Measurements from ENCODE around the gene CIT.

The CIT gene

DNA sequence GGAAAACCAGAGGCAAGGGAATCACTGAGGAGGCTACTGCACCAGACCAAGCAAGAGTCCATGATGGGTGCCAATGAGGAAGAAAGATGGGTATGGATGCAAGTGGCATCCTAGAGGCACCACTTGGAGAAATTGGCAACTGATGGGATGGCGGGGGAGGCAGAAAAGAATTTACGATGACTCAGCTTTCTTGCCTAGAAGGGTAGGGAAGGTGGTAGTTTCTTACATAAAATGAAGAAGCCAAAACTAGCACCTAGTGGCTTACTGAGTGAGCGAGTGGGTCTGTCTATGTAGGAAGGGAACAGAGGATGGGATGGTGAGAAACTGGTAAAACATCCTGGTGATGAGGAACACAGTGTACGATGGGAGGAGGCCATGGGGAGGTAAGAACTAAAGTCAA is 80.8 kb downstream of the CIT start:
- DNase-seq = no peak

DNA sequence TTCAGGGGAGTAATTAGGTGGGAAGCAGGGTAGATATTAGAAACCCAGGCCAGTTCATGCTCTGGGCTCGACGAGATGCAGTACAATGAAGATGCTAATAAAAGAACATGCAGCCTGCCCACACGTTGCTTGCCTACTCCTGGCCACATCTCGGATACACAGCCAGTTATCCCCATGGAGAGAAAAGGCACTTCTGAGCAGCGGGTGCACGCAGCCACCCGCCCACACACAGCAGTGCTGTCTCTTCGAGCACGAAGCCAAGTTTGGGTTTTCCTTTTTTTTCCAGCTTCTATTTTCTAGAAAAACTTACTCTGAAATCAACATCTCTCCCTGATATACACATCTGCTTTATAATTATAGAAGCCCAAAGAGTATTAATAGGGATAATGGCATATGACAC is 85.7 kb downstream of the CIT start:
- DNase-seq = no peak

DNA sequence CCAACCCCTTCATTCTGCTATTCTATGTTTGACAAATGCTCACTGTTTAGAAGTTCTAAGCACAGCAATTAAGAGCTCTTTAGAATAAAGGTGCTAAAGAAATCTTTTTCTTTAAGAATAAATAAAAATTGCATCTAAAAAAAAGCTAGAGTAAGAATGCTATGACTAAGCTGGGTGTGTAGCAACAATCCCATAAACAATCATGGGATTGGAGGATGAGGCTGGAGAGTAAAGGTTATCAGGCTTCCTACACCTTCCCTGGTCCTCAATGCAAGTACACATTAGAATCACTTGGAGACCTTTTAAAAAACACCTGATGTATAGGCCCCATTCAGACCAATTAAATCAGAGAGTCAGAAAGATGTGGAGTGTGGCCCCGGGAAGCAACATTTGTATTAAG is 88.3 kb downstream of the CIT start:
- DNase-seq = no peak

DNA sequence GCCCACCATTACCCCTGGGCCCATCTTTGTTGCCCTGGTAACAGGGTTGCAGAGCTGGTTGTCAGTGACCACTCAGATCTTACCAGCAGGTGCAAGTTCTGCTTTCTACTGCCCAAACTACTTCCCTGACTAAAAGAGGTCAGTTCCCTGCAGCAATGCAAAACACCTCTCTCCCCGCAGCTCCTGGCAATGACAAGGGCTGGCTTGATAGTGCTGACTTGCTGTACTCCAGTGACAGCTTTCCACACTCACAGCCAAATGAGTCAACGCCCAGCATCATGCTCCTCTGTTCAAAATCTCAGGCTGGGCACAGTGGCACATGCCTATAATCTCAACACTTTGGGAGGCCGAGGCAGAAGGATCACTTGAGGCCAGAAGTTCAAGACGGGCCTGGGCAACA is 90.6 kb downstream of the CIT start:
- no peak for DNase-seq

DNA sequence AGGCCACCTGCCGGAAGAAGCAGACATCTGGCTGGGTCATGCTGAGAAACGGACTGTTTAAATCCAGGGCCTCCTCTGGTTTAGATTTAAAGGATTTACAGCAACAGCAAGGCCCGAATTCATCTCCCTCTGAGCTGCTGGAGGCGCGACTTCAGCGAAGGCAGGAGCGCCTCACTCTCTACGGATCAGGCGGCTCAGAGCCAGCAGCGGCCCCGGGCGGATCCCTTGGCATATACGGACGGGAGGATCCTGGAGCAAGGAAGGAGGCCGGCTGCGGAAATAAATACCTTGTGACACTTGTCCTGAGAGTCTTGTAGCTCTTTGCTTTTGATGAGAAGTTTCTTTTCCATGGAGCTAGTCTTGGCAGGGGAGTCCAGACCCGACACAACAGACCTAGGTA is 92.4 kb downstream of the CIT start:
- DNase-seq = no peak

DNA sequence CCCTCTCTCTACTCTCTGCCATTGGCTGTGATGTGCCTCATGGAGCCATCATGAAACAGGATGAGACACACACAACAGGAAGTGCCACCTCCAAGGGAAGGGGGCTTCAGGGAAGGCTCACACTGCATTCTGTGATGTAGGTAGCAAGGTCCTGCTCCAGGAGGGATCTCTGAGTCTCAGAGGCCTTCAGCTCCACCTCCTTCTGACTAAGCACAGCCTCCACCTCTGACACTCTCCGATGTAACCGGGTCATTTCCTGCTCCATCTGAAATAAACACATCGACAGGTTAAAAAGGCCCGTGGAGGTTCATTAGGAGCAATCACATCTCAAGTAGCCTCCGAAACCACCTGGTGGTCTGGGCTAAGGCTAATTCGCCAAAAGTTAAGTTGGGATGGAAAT is 93.3 kb downstream of the CIT start:
- no peak for DNase-seq

DNA sequence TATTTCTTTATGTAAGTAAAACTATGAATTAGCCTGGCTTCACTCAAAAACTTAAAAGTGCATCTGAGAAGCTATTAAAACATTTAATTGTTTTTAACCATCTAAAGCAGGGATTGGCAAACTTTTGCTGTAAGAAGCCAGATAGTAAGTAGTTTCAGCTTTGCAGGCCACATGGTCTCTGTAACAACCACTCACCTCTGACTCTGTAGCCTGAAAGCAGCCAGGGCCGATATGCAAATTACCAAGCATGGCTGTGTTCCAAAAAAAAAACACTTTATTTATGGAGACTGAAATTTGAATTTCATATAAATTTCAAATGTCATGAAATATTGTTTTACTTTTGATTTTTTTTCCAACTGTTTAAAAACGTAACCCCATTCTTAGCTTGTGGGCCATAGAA is 95.3 kb downstream of the CIT start:
- DNase-seq = no peak

DNA sequence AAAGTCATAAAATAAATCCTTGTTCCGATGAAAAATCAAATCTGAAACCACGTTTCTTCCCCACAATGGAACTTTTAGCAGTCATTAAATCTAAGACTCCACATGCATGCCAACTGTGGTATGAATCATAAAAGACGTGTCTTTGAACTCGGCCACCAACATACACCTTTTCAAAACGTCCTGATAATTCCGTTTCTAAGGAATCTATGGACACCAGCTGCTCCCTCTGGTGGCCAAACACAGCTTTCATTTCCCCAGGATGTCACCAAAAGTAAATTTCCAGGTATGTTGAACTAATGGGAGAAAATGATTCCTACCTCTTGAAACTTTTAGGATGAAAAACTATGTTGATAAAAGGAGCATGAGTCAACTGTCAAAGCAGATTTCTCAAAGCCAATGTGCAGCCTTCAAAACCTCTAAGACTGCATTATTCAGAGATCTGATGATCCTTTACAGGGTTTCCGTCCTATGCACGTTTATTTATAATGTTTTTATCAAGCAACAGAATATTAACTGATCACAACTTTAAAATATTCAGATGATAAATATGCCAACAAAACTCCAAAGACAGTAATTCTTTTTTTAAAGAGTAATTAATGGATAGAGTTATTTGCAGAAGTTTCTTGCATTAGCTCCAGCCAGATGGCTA is 96.2 kb downstream of the CIT start:
- DNase-seq = no peak

DNA sequence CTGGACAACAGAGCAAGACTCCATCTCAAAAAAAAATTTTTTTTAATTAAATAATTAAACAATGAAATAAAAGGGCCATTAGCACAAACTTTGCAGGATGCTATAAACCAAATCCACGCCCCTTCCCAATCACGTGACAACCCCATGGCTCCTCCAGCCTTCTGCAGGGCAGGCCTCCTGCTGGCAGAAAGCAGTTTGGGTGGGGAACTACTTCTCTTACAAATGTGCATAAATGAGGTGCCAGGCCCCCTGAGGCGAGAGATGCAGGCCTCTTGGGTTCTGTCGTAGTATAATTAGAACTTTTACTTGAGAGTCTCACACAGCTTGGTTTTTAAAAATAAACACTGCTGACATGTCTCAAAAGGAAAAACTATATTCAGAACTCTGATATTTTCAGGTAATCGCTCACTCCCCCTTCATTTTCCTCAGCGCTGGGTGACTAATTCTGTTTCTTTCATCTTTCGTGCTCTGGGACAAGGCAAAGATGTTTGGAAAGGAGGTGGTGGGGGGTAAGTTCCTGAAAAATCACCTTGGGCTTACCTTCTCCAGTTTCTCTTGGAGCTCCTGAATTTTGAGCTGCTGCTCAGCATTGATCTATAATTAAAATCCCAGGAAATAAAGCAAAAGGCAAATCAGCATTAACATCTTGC is 101.7 kb downstream of the CIT start:
- DNase-seq = no peak

DNA sequence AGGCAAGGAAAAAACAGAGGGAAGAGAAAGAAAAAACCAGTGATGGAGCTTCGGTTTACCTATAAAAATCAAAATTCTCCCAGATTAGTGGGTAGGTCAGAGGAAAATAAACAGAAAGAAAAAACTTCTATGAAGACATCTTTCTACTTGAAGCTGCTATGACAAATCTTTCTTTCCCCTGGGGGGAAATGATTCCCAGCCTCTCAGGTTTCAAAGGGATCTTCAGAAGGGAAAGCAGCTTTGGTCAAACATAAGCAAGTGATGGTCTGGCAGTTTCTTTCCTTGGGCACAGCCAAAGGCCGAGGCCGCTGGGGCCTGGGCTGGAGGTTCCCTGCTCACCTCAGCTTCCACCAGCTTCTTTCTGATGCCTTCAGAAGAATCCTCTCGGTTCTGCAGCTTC is 104.7 kb downstream of the CIT start:
- no peak for DNase-seq

DNA sequence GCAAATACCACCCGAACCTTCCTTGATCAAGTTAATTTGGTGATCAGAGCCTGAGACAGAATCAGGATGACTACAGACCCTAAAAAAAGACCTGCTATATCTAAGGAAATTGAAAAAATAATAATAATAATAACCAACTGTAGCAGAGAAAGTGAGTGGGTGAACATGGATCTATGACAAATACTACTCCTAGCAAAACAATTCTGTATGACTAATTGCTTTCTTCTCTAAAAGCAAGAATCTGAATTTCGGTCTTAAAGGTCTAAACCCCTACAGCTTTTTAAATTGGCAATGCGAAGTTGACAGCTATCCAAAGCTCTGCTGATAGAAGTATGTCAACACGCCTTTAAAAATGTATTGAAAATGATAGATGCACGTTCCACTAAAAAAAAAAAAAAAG is 107.0 kb downstream of the CIT start:
- no peak for DNase-seq

DNA sequence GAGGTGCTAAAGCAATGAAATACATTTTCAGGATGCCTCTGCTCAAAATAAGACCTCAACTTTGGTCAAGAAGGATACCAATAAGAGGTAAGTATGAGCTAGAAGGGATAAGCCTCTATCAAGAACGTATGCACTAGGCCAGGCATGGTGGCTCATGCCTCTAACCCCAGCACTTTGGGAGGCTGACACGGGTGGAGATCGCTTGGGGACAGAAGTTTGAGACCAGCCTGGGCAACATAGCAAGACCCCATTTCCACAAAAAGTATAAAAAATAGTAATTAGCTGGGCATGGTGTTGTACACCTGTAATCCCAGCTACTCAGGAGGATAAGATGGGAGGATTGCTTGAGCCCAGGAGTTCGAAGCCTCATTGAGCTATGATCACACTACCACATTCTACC is 114.5 kb downstream of the CIT start:
- no peak for DNase-seq

DNA sequence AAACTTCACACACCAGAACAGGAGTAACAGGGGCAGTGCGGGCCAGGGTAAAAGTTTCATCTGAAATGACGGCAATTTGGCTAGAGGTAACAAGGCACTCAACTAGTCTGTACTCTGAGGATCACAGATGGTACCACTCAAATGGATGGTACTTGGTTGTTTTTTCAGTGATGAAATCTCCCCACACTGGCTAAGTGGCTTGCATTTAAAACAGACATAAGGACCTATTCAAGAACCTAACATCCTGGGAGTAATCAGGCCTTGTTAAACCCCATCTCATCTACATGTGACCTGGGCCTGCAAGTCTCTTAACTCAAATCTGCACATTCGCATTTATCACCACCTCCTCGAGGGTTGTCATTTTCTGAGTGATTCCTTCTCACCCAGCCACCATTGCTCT is 118.4 kb downstream of the CIT start:
- DNase-seq = no peak

DNA sequence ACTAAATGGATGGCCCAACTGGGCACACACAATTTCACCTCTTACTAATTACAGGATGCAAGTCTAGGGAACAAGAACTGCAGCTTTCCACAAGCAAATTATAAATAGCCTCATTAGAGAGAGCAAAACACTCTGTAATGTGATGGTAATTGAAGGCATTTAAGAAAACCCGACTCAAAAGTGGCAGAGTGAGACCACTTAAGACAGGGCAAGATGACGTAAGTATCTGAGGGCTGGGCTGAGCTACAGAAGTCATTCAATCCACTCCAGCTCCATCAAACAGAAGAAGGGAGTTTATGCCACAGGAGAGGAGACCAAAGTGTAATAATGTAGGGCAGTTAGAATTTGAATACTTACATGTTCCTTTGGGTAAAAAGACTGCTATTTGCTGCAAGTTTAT is 118.9 kb downstream of the CIT start:
- DNase-seq = no peak

DNA sequence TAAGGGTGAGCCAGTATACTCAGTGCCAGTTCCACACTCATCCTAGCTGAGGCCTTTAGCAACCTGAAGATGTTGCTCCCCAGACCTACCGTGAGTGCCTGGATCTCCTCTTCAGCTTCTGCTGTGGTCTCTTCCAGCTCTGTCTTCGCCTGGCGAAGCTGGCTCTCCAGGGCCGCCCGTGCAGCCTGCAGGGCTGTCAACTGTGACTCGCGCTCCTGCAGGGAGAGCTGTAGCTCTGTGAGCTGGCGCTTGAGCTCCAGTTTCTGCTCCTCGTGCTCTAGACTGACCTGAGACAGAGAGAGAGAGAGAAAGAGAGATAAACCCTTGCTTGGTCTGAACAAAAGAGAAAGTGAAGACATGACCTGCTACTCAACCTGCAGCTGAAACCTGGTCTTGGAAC is 125.2 kb downstream of the CIT start:
- DNase-seq = no peak

DNA sequence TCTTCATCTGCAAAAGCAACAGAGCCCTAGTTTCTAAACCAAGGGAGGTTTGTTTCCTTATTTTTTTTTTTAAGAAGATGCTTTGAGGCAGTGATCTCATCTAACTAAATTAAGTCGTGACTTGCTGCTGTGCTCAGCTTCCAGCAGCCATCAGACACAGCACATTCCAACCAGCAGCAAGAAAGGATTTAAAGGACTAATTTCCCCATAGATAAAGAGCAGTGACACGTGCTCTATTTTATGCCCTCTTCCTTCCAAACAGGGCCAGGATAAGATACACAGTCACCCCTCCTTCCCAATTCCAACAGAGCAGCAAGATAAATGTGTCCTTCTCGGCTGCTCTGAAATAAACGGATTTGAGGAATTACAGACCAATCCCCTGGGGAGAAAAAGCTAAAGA is 127.5 kb downstream of the CIT start:
- no peak for DNase-seq

DNA sequence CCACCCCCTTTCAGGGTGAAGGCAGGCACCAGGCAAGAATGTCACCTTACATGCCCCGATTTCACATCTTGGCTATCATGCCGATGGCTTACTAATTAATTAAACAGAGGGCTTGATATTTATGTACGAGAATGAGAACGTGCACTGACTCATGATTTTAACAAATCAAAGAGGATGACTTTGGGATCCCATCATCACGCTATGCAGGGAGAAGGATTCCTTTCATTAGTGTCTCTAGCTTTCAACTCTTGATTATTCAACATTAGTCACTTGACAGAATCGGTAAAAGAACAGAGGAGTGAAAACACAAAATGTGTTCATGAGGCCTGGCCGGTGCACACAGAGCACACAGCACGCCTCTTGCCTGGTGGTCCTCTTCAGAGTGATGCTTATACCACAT is 128.6 kb downstream of the CIT start:
- DNase-seq = no peak

DNA sequence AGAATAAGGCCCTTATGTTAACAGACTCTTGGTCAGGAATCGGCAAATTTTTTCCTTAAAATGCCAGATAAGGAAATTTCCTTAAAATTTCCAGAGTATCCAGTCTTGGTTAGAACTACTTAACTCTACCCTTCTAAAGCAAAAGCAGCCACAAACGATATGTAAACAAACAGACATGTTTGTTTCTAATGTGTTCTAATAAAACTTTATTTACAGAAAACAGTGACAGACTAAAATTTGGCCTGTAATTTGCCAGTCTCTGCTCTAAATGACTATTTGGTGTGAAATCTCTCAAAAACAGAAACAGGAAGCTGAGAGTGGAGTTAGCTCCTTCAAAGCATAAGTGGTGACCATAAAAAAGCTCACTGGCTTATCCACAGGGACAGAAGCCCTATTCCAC is 131.0 kb downstream of the CIT start:
- no peak for DNase-seq

DNA sequence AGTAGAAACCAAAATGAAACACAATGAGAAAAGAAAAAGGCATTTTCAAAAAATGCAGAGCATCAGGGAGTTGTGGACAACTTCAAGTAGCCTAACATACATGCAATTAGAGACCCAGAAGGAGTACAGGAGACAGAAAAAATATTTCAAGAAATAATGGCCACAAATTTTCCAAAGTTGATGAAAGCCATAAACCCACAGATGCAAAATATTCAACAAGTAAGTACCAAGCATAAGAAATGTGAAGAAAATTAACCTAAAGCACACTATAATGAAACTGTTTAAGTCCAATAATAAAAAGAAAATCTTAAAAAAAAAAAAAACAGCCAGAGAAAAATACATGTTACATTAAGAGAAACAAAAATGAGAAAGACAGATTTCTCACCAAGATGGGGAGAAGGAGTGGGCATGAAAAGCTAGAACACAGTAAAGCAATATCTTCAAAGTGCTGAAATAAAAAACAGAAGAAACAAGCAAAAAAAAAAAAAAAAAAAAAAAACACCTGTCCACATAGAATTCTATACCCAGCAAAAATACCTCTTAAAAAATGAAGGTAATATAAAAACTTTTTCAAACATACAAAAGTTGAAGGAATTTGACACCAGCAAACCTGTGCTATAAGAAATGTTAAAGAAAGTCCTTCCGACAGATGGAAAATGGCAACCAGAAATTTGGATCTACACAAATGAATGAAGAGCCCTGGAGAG is 132.1 kb downstream of the CIT start:
- no peak for DNase-seq

DNA sequence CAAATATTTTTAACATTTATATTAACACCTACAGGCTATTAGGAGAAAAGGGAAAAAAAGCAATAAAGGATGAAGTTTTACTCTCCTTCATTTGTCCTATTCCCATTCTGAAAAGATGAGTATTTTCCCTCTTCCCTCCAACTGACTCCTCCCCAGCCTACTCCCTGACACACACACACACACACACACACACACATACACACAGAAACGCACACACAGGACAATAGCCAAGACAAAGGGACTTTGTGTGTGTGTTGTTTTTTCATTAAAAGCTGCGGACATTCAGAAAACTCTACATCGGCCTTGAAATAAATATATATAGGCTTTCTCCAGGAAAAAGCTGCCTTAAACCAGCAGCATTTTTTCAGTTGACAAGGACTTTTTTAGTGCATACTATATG is 134.4 kb downstream of the CIT start:
- no peak for DNase-seq

DNA sequence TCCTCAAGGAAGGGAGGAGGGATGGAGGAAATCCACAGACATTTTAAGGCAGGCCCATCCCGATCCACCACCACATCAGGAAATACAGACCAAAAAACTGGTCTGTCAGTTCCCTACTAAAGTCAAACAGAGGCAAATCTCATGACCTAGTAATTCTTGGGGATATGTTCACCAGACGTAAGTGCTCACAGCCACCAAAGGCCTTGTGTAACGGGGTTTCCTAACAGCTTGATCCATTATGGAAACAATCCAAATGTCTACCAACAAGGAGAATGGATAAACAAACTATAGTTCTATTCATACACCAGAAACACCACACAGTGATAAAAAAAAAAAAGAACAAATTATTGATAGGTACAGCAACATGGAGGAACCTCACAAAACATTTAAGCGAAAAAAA is 136.3 kb downstream of the CIT start:
- no peak for DNase-seq

DNA sequence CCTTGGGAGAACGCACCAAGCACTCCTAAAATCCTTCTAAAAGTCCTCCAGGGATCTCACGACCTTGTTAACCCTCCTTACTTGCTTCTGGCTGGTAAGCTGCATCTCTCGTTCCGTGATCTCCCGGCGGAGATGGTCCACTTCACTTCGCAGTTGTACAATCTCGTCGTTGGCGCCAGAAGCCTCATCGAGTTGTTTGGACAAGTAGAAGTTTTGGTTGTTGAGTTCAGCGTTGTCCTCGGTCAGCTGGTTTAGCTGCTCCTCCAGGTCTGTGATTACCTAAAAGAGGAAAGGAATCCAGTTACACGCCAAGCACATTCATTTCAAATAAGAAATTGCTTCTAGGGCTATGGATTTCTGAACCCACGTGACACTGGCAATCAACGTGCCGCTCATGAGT is 142.0 kb downstream of the CIT start:
- no peak for DNase-seq

DNA sequence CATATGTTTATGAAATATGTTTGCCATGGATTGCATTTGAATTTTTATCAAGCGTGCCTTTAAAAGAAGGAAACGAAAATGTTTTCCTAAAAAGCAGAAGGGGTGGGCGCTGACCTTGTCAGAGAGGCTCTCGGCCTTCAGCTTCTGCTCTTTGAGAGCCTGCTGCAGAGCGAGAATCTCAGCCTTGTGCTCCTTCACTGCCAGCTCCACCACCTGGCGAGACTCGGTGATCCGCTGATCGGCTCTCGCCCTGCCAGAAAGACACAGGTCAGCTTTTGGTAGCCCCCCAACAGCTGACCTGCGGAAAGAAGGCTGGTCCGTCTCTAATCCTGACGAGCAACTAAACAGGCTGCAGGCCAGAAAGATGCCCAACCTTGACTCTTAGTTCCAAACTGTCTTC is 146.7 kb downstream of the CIT start:
- no peak for DNase-seq

DNA sequence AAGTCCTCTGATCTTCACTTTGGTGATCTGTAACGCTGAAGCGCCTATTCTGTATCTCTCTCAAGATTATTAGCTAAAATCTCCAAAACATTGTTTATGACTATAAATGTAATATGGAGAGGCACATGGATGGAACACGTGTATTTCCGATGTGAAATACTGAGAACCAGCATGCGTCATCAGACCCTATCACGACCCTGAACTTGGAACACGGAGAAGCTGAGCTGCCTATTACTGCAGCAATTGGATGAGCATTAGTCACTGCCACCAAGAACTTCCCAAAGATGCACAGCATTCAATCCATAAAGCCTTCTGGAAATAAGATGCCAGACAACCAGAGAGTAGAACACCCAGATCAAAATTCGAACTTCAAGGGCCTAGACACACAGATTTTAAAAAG is 147.2 kb downstream of the CIT start:
- no peak for DNase-seq

DNA sequence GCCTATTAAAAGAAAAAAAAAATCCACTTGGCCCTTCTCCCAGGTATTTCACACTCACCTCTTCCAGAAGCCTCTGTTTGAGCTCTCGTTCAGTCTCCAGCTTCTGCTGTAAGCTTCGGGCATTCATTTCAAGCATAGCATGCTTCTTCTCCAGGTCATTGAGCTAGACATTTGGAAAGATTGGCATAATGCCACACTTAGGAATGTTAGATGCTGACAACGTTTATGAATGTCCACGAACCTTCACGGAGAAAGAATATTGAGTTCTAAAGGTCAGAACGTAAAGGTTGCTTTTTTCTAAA is 148.7 kb downstream of the CIT start:
- no peak for DNase-seq

All from GDM1 (cell line).